Stimulated activated CD4-positive, alpha-beta T cell treated with anti-CD3 and anti-CD28 coated beads, TNF-alpha, amount 100 ng/mL, for 24 hours (primary cell): ENCODE results near the gene PCSK5.
A peak's percentile ranks its signal among the peaks of the same experiment; 100 is the strongest.
"Not testable (repeated sequence)": the region's sequence is repeated elsewhere in the genome, so short reads cannot be mapped to it uniquely, and the experiment has no call there.

Experiments
- DNase-seq, 3 experiments: peaks; one replicate each; pipeline ENCODE4 v3.0.0-alpha.2; 2020; ENCODE audit warnings: low read depth in 3 of 3

The PCSK5 gene

GRCh38 chr9:75890472-75891276 lies at the start of gene PCSK5:
Gene PCSK5, plus strand, starts transcription at chr9:75890673. Its CDS starts 509 bp downstream, at chr9:75891182.
- DNase-seq, result peak; percentile 60 to 82 (median 75)

DNA sequence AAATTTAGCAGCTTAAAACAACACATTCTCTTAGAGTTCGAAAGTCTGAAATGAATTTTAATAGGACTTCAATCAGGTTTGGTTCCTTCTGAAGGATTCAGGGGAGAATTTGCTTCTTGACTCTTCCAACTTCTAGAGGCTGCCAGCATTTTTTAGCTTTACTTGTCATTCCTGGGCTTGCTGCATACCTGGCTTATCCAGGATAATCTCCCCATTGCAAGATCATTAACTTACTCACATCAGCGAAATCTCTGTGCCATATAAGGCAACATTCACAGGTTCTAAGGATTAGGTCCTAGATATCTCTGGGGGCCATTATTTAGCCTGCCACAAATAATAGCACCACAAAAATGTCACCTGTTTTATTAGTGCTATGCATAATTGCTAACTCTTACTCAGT lies 46.2 kb upstream of the PCSK5 start:
- no peak for DNase-seq

- no peak for DNase-seq
Observed at GRCh38 chr9:75845806-75846205, 44.7 kb upstream of the PCSK5 start.

GRCh38 chr9:75847085-75847484 lies 43.4 kb upstream of the PCSK5 start:
- DNase-seq, result no peak

GRCh38 chr9:75850459-75851200 lies 39.8 kb upstream of the PCSK5 start:
- DNase-seq, result no peak

GRCh38 chr9:75851917-75852316 lies 38.6 kb upstream of the PCSK5 start:
- DNase-seq, result no peak

GRCh38 chr9:75852746-75853145 lies 37.7 kb upstream of the PCSK5 start:
- DNase-seq, result no peak

DNA sequence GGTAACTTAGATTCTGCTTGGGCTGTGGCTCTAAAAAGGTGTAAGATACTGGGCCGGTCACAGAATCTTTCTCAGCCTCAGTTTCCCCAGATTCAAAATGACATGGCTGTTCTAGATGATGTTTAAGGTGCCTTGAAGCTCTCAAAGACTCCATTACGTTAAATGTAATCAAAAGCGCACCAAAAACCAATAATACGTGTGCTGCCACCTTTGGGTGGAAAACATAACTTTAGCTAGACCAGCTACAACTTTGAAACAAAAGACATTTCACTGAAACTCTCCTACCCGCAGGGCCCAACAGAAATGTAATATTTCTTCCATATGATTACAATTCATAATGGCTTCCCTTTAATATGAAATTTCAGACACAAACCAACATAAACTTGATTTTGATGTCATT lies 35.0 kb upstream of the PCSK5 start:
- DNase-seq, result no peak

DNA sequence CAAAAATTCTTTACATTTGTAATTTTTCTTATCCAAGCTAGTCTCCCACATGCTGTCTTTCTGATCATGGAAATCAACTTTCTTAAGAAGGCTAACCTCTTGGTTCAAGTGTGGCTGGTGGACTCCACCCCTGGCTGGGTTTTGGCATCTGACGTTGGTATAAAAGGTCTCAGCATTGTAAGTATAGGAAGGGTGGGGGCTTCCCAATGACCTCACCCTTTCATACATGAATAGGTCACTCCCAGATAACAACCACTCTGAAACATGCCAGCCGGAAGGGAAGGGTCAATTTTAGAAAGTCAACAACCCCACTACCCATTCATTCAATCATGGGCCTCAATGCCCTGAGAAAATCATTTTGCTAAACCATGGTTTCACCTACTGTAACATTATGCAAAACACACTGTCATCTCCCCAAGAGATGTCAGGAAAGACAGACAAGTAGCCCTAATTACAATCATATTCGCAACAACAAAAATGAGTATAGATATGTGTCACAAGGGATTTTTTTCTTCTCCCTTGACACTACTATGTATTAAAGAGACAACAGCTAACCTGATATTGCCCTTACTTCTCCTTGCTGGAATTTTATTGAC lies 31.9 kb upstream of the PCSK5 start:
- DNase-seq, result no peak

GRCh38 chr9:75864266-75864665 lies 26.2 kb upstream of the PCSK5 start:
- no peak for DNase-seq

DNA sequence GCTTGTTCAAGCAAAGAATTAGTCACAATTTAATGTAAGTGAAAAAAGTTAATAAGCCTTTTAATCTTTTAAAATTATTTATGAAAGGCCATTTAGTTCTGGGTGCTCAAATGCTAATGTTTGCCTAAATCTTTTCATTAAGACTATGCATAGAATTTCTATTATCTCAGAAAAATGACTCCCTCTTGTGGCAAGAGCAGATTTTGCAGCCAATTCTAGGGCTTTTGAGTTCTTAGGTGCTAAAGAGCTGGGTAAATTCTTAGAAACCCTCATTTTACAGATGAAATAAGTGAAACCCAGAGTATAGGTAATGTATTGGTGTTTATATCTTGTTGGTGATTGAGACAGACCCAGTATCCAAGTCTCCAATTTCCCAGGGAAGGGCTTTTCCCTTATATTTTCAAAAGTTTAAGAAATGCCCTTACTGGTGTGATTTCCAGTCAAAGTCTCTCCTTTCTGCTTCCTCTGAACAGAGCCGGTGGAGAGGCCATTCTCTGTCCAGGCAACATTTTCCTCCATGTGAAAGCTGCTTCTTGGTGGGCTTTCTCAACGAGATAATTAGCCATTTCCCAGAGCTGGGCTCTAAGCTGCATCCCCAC lies 24.1 kb upstream of the PCSK5 start:
- DNase-seq, result peak in 1 of 3 experiments; percentile 19

DNA sequence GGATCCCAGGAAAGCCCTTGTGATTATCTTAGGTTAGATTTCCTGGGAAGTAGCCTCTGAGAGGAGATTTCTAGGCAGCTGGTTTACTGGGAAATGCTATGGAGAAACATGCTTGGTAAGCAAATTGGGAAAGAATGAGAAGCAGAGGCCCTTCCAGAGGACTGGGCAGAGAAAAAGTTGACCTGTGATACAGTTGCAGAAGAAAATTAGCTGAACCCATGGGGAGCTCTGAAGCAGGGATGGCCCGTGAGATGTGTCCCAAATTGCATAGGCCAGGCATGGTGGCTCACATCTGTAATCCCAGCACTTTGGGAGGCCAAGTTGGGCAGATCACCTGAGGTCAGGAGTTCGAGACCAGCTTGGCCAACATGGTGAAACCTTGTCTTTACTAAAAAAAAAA lies 21.9 kb upstream of the PCSK5 start:
- DNase-seq, result not testable (repeated sequence)

GRCh38 chr9:75869236-75869635 lies 21.2 kb upstream of the PCSK5 start:
- no peak for DNase-seq

- no peak for DNase-seq
Observed at GRCh38 chr9:75870450-75870849, 20.0 kb upstream of the PCSK5 start.

- no peak for DNase-seq
Observed at GRCh38 chr9:75871624-75872023, 18.8 kb upstream of the PCSK5 start.

DNA sequence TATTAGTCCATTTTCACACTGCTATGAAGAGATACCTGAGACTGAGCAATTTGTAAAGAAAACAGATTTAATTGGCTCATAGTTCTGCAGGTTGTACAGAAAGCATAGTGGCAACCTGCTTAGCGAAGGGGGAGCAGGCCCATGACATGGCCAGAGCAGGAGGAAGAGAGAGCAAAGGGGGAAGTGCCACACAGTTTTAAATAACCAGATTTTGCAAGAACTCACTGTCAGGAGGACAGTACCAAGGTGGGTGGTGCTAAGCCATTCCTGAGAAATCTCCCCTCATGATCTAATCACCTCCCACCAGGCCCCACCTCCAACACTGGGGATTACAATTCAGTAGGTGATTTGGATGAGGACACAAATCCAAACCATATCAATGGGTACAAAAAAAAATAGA lies 16.8 kb upstream of the PCSK5 start:
- DNase-seq, result no peak

DNA sequence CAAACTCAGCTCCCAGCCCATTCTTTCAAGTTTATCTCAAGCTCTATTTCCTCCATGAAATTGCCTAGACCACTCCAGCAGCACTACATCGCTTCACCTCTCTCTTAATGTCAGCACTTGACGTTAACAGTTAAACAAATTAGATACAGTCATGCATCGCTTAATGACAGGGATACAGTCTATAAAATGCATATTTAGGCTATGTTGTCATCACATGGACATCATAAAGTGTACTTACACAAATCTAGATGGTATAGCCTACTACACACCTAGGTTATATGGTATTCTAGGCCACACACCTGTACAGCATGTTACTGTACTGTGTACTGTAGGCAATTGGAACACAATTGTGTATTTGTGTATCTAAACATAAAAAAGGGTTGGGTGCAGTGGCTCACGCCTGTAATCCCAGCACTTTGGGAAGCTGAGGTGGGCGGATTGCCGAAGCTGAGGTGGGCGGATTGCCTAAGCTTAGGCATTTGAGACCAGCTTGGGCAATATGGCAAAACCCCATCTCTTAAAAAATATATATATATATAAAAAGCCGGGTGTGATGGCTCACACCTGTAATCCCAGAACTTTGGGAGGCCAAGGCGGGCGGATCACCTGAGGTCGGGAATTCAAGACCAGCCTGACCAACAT lies 13.4 kb upstream of the PCSK5 start:
- no peak for DNase-seq

- no peak for DNase-seq
Observed at GRCh38 chr9:75878488-75878860, 12.0 kb upstream of the PCSK5 start.

DNA sequence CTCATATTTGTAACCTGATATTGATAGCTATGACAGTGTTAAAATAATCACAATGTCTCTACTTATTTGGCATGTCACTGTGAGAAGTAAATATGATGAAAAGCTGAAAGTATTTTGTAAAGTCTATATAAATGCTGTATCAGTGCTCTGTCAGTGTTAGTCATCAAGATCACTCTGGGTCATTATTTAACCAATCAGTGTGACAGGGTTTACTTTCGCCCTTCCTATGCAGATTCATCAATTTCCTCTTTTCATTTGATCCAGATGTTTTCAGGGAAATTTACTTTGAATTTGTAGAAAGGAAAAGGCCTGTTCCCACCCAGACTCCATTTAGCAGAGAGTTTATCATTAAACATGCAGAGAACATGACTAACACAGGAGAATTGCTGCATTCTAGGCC lies 9.9 kb upstream of the PCSK5 start:
- DNase-seq, result no peak

DNA sequence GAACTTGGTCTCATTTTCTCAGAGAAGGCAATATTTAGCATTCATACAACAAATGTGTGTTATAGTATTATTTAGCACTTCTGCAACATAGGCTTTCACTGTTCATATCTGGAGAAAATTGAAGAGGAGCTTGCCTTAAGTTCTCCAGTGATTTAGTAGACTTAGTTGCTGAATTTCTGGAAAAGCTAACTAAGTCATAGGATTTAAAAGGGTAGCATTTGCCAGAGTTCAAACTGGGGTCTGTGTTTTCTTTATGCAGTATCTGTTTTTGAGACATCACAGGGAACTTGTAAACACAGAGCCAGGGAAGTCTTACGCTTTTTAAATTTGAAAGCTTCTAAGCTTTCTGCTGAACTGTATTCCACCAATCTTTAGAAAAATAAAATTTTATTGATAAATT lies 8.7 kb upstream of the PCSK5 start:
- DNase-seq, result no peak

DNA sequence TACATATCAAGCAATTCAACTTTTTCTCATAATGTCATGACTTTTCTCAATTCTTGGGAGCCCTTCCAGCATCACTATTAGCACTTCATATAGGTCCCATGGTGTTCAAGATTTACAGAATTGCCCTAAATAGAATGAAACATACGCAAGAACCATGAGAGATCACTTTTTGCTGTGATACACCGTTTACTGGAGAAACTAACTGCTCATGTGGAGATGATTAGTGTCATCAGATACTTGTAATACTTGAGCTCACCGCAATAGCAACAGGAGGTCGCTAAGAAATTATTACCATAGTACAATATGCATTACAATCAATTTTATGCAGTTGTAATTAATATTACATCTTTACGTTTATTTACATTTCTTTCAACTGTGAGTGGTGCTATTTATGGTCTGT lies 4.8 kb upstream of the PCSK5 start:
- DNase-seq, result no peak

- no peak for DNase-seq
Observed at GRCh38 chr9:75889577-75889976, 896 bp upstream of the PCSK5 start.
